A549 treated with GW870086 at 1 μM for 4 hours (cell line): ENCODE results near the gene COL15A1. TPM values are rescaled to one million over a fixed set of nuclear protein-coding genes. Genes with fewer than 3 reads are reported as not detected.

Experiments used
- total RNA-seq: library from RNA; stranded (reverse); fragments of 200-300 nt; extraction: Qiagen RNA extraction; gene quantifications from 5 replicates; pipeline ENCODE4 v1.2.3, GENCODE V29; 2022; ENCODE audit warnings: low read depth

The COL15A1 gene
- total RNA-seq = 0.23 to 0.77 TPM (median 0.56 TPM) in 5 replicates

DNA sequence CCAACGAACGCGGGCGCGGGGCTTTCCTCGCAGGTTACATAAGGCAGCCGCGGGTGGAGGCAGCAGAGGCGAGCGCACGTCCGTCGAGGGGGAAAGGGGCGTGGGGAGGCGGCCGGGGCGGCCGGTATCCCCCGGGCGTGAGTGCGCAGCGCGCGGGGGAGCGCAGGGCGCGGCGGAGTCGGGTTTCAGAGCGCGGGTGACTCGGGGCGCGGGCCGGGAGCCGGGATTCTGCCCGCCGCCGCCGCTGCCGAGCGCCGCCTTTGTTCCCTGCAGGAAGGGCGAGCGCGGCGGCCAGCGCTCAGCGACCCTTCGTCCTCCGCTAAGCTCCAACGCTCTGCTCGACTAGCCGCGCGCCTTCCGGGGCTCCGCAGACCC lies at the start of gene COL15A1:
Gene COL15A1, plus strand, starts transcription at position 226 of the 375 bp plus-strand sequence. CDS start 155 bp downstream, outside the sequence.

DNA sequence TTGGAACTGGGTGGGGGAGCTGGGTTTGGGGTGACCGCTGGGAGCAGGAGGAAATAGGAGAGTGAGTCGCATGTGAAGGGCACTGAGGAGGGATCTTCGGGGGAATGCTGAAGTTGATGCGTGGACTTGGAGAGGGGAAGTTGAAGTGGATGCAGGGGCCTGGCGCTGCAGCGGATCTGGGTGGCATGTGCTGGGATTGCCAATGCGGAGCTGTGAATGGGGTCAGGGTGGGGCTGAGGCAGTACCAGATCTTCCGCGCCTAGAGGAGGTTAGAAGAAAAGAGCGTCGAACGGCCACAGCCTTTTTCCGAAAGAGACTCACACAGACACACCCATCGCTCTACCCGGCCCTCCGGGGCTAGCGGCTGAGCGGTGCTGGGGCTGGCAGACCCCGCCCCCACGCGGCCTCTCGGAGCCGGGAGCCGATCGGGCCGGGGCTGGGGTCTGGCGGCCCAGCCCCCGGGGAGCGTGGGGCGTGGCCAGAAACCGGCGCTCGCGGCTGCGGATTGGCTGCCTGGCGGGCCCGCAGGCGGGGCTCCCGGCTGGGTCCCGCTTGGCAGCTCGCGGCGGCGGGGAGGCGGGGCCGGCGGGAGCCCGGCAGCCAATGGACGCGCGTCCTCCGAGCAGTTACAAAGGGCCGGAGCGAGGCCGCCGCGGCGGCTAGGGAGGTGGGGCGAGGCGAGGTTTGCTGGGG lies 160.9 kb downstream of the COL15A1 start, which contains the start of gene TGFBR1:
Gene TGFBR1, plus strand, starts transcription at position 655 of the 693 bp plus-strand sequence. CDS start 93 bp downstream, outside the sequence.

Other genes starting within 250 kb of the COL15A1 start
- 0.06 to 0.45 TPM (median 0.15 TPM) in 5 replicates for gene GABBR2, start 235.0 kb upstream of the COL15A1 start, total RNA-seq
- gene ANKS6, start 147.4 kb upstream of the COL15A1 start, total RNA-seq = 14.0 to 24.1 TPM (median 22.5 TPM) in 5 replicates
- gene GALNT12, start 136.2 kb upstream of the COL15A1 start, total RNA-seq = 2.4 to 4.5 TPM (median 4.1 TPM) in 5 replicates
- 36.7 to 77.5 TPM (median 69.8 TPM) in 5 replicates for gene TGFBR1, start 161.2 kb downstream of the COL15A1 start, total RNA-seq